Liver (tissue), 9 donors: Measurements from ENCODE around the gene AHSA1. TPM values are rescaled to one million over a fixed set of nuclear protein-coding genes. Genes with fewer than 3 reads are reported as not detected.

Experiments used
- DNase-seq: peaks from one replicate; pipeline ENCODE4 v3.0.0-alpha.2; 2017; ENCODE audit warnings: low spot score
- H3K27ac ChIP-seq, 2 donors: one replicate each; pipeline ENCODE4 v1.7.0; 2013; ENCODE audit warnings: inconsistent platforms in 2 of 2, low read length in 2 of 2, control low read depth in 1 of 2, low read depth in 1 of 2, mild to moderate bottlenecking in 1 of 2
- H3K27me3 ChIP-seq, 4 donors: one replicate each; pipeline versions ENCODE4 v1.6.1 to v1.7.0; 2013; ENCODE audit warnings: low read length in 3 of 4, inconsistent platforms in 1 of 4, mild to moderate bottlenecking in 1 of 4, moderate library complexity in 1 of 4; ENCODE audit not compliant: control insufficient read depth in 4 of 4, insufficient read depth in 4 of 4
- H3K36me3 ChIP-seq, 4 donors: one replicate each; pipeline versions ENCODE4 v1.6.1 to v1.7.0; 2013; ENCODE audit warnings: low read length in 3 of 4, mild to moderate bottlenecking in 3 of 4, low read depth in 1 of 4, moderate library complexity in 1 of 4; ENCODE audit not compliant: control insufficient read depth in 4 of 4, insufficient read depth in 3 of 4
- H3K4me1 ChIP-seq, 4 donors: one replicate each; pipeline versions ENCODE4 v1.6.1 to v1.7.0; 2013; ENCODE audit warnings: low read length in 3 of 4, mild to moderate bottlenecking in 3 of 4, moderate library complexity in 1 of 4; ENCODE audit not compliant: control insufficient read depth in 4 of 4, insufficient read depth in 4 of 4
- H3K4me3 ChIP-seq, 3 donors: one replicate each; pipeline versions ENCODE4 v1.6.1 to v1.7.0; 2013; ENCODE audit warnings: low read length in 3 of 3, control low read depth in 1 of 3, low read depth in 1 of 3, mild to moderate bottlenecking in 1 of 3
- H3K9ac ChIP-seq, 2 donors: one replicate each; pipeline ENCODE4 v1.7.0; 2013; ENCODE audit warnings: low read length in 2 of 2, mild to moderate bottlenecking in 2 of 2, moderate library complexity in 2 of 2, control low read depth in 1 of 2, low read depth in 1 of 2
- H3K9me3 ChIP-seq, 4 donors: one replicate each; pipeline versions ENCODE4 v1.6.1 to v1.7.0; 2013; ENCODE audit warnings: low read length in 3 of 4; ENCODE audit not compliant: control insufficient read depth in 4 of 4
- EGR1 ChIP-seq, 2 donors: IDR thresholded peaks; 2 replicates each; pipeline ENCODE4 v1.6.1; 2016 to 2018; ENCODE audit warnings: antibody characterized with exemption in 2 of 2, low read depth in 2 of 2
- FOXA2 ChIP-seq: IDR thresholded peaks from 2 replicates; pipeline ENCODE4 v1.6.1; 2016; ENCODE audit warnings: antibody characterized with exemption
- GABPA ChIP-seq, 2 donors: IDR thresholded peaks in 1 of 2; conservative IDR thresholded peaks in 1 of 2; 2 replicates each; pipeline ENCODE4 v1.6.1; 2016; ENCODE audit warnings: antibody characterized with exemption in 2 of 2, mild to moderate bottlenecking in 1 of 2, moderate library complexity in 1 of 2
- HNF4A ChIP-seq, 2 donors: conservative IDR thresholded peaks; 2 replicates each; pipeline ENCODE4 v1.6.1; 2016; ENCODE audit warnings: antibody characterized with exemption in 2 of 2, mild to moderate bottlenecking in 2 of 2
- HNF4G ChIP-seq: IDR thresholded peaks from 2 replicates; pipeline ENCODE4 v1.6.1; 2016; ENCODE audit warnings: antibody characterized with exemption
- JUND ChIP-seq, 2 donors: IDR thresholded peaks; 2 replicates each; pipeline ENCODE4 v1.6.1; 2016; ENCODE audit warnings: antibody characterized with exemption in 2 of 2
- NR2F2 ChIP-seq: IDR thresholded peaks from 2 replicates; pipeline ENCODE4 v1.6.1; 2016; ENCODE audit warnings: antibody characterized with exemption
- RAD21 ChIP-seq, 2 donors: IDR thresholded peaks; 2 replicates each; pipeline ENCODE4 v1.6.1; 2016; ENCODE audit warnings: antibody characterized with exemption in 2 of 2, mild to moderate bottlenecking in 2 of 2
- RXRA ChIP-seq, 2 donors: IDR thresholded peaks; 2 replicates each; pipeline ENCODE4 v1.6.1; 2017 to 2018; ENCODE audit warnings: antibody characterized with exemption in 2 of 2, mild to moderate bottlenecking in 1 of 2
- SP1 ChIP-seq: IDR thresholded peaks from 2 replicates; pipeline ENCODE4 v1.6.1; 2018; ENCODE audit warnings: antibody characterized with exemption, mild to moderate bottlenecking
- YY1 ChIP-seq: IDR thresholded peaks from 2 replicates; pipeline ENCODE4 v1.6.1; 2016; ENCODE audit warnings: antibody characterized with exemption, mild to moderate bottlenecking
- WGBS: extraction: QIAGEN DNeasy Blood & Tissue Kit; methylation state at CpG from one replicate; pipeline ENCODE4 v1.1.7; 2013; 5-methylcytosine and 5-hydroxymethylcytosine counted together
- polyA plus RNA-seq, 2 donors: library from polyadenylated mRNA; stranded (reverse) in 1 of 2; unstranded in 1 of 2; fragments of 200-250 nt in 1 of 2; fragments of >200 nt in 1 of 2; fragmentation: Nextera tagmentation in 1 of 2; extraction: Ambion mirVana in 1 of 2; gene quantifications; one replicate each; pipeline versions ENCODE4 v1.2.1 to v1.2.3, GENCODE V29; 2013 to 2015
- total RNA-seq, 2 donors: library from RNA; depleted of rRNA; stranded (reverse); fragments of >200 nt; gene quantifications; one replicate each; pipeline ENCODE4 v1.2.3, GENCODE V29; 2014
- TF ChIP-seq, protein P1 (sequence below): IDR thresholded peaks from 2 replicates; pipeline ENCODE4 v1.6.1; 2016; ENCODE audit warnings: antibody characterized with exemption, mild to moderate bottlenecking
- TF ChIP-seq, protein P2 (sequence below): IDR thresholded peaks from 2 replicates; pipeline ENCODE4 v1.6.1; 2016; ENCODE audit warnings: antibody characterized with exemption
- TF ChIP-seq, protein P3 (sequence below): fragments of 150-350 bp; IDR thresholded peaks from 2 replicates; pipeline ENCODE4 v1.5.1; 2017; ENCODE audit warnings: improper control_type of control experiment, low read depth, low read length; ENCODE audit not compliant: missing input control
- TF ChIP-seq, protein P4 (sequence below): IDR thresholded peaks from 2 replicates; pipeline ENCODE4 v1.6.1; 2016; ENCODE audit warnings: antibody characterized with exemption
- donor health status: healthy.
- donor health status: healthy.
- donor health status: healthy.
- donor health status: healthy.
- donor health status: healthy.

Gene AHSA1
- total and polyA plus RNA-seq, 4 donors = 45.8 to 80.7 (median 50.9) TPM

DNA sequence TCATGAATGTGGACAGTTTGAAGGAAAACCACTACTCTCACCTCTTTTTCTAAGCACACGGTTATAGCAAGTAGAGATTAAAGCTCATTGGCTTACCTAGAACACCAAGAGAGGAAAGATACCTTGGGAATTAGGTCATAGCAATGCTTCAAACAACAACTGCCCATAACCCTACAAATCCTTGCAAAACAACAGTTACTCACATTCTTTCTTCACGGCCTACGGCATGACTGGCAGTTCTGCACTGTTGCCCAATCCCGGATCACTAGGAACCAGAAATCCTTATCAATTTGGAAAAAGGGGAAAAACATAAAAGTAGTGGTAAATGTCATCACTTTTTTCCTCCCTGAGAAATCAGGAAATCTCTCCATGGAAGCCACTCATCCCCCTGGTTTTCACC is 50.4 kb downstream of the AHSA1 start:
- H3K27ac ChIP-seq = no peak overlapping the region
- no peaks in the 10 kb centered on the region for H3K4me1 ChIP-seq
- no peak overlapping the region for H3K4me3 ChIP-seq
- H3K9ac ChIP-seq = no peak overlapping the region
- peaks cover 0 to under 1% (median 0%) of the 10 kb centered on the region in 4 donors for H3K9me3 ChIP-seq
- peaks cover 0 to 17% (median 14%) of the 10 kb centered on the region in 4 donors for H3K36me3 ChIP-seq
- H3K27me3 ChIP-seq = no peaks in the 10 kb centered on the region
- no peak for DNase-seq
- TF ChIP-seq EGR1 (IDR thresholded peaks at IDR 0.05; ENCODE audit: low read depth in 2 of 2) = no peak
- TF ChIP-seq, protein P1, sequence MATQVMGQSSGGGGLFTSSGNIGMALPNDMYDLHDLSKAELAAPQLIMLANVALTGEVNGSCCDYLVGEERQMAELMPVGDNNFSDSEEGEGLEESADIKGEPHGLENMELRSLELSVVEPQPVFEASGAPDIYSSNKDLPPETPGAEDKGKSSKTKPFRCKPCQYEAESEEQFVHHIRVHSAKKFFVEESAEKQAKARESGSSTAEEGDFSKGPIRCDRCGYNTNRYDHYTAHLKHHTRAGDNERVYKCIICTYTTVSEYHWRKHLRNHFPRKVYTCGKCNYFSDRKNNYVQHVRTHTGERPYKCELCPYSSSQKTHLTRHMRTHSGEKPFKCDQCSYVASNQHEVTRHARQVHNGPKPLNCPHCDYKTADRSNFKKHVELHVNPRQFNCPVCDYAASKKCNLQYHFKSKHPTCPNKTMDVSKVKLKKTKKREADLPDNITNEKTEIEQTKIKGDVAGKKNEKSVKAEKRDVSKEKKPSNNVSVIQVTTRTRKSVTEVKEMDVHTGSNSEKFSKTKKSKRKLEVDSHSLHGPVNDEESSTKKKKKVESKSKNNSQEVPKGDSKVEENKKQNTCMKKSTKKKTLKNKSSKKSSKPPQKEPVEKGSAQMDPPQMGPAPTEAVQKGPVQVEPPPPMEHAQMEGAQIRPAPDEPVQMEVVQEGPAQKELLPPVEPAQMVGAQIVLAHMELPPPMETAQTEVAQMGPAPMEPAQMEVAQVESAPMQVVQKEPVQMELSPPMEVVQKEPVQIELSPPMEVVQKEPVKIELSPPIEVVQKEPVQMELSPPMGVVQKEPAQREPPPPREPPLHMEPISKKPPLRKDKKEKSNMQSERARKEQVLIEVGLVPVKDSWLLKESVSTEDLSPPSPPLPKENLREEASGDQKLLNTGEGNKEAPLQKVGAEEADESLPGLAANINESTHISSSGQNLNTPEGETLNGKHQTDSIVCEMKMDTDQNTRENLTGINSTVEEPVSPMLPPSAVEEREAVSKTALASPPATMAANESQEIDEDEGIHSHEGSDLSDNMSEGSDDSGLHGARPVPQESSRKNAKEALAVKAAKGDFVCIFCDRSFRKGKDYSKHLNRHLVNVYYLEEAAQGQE = no peak
- 96% methylated on average over 4 of the region's 4 CpGs for WGBS

DNA sequence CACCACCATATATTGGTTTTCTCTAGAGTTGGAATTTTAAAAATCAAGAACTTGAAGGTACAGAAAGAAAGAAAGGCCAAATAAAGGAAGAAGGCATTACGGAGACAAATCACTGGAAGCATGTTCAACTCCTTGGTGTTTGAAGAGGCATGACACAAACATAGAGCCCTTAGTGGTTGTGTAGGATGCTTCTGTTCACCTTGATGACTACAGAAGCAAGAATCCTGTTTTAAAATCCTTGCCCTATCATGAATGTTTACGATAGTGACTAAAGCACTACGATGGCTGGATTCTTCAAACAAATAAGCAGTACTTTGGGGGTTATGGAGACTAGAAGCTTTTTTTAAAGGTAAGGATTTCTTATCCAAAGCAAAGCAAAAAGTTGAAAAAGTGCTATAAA is 51.0 kb downstream of the AHSA1 start:
- no peak overlapping the region for H3K9ac ChIP-seq
- TF ChIP-seq NR2F2 (no peak), GABPA (IDR thresholded peaks at IDR 0.05 in 1 of 2, conservative IDR thresholded peaks at IDR 0.05 in 1 of 2) (no peak), HNF4G (no peak), HNF4A (conservative IDR thresholded peaks at IDR 0.05) (no peak), JUND (IDR thresholded peaks at IDR 0.05) (no peak), SP1 (no peak), YY1 (no peak), RXRA (IDR thresholded peaks at IDR 0.05) (no peak), EGR1 (IDR thresholded peaks at IDR 0.05; ENCODE audit: low read depth in 2 of 2) (no peak), FOXA2 (no peak), RAD21 (IDR thresholded peaks at IDR 0.05) (no peak)
- TF ChIP-seq, protein P2, sequence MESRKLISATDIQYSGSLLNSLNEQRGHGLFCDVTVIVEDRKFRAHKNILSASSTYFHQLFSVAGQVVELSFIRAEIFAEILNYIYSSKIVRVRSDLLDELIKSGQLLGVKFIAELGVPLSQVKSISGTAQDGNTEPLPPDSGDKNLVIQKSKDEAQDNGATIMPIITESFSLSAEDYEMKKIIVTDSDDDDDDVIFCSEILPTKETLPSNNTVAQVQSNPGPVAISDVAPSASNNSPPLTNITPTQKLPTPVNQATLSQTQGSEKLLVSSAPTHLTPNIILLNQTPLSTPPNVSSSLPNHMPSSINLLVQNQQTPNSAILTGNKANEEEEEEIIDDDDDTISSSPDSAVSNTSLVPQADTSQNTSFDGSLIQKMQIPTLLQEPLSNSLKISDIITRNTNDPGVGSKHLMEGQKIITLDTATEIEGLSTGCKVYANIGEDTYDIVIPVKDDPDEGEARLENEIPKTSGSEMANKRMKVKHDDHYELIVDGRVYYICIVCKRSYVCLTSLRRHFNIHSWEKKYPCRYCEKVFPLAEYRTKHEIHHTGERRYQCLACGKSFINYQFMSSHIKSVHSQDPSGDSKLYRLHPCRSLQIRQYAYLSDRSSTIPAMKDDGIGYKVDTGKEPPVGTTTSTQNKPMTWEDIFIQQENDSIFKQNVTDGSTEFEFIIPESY = no peak
- TF ChIP-seq, protein P3, sequence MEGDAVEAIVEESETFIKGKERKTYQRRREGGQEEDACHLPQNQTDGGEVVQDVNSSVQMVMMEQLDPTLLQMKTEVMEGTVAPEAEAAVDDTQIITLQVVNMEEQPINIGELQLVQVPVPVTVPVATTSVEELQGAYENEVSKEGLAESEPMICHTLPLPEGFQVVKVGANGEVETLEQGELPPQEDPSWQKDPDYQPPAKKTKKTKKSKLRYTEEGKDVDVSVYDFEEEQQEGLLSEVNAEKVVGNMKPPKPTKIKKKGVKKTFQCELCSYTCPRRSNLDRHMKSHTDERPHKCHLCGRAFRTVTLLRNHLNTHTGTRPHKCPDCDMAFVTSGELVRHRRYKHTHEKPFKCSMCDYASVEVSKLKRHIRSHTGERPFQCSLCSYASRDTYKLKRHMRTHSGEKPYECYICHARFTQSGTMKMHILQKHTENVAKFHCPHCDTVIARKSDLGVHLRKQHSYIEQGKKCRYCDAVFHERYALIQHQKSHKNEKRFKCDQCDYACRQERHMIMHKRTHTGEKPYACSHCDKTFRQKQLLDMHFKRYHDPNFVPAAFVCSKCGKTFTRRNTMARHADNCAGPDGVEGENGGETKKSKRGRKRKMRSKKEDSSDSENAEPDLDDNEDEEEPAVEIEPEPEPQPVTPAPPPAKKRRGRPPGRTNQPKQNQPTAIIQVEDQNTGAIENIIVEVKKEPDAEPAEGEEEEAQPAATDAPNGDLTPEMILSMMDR = no peak
- TF ChIP-seq, protein P4, sequence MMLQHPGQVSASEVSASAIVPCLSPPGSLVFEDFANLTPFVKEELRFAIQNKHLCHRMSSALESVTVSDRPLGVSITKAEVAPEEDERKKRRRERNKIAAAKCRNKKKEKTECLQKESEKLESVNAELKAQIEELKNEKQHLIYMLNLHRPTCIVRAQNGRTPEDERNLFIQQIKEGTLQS = no peak
- TF ChIP-seq, protein P1 = no peak
- WGBS = 94% methylated on average over 3 of the region's 3 CpGs
- H3K36me3 ChIP-seq = peaks cover 0 to 17% (median 14%) of the 10 kb centered on the region in 4 donors
- no peak for DNase-seq
- H3K27me3 ChIP-seq = no peaks in the 10 kb centered on the region
- no peaks in the 10 kb centered on the region for H3K4me1 ChIP-seq
- H3K4me3 ChIP-seq = no peak overlapping the region
- H3K9me3 ChIP-seq = no peaks in the 10 kb centered on the region
- H3K27ac ChIP-seq = no peak overlapping the region
